ENCODE results near the gene FPGS. TPM values are rescaled to one million over a fixed set of nuclear protein-coding genes. Genes with fewer than 3 reads are reported as not detected.
A peak's percentile ranks its signal among the peaks of the same experiment; 100 is the strongest.
"Not testable (repeated sequence)": the region's sequence is repeated elsewhere in the genome, so short reads cannot be mapped to it uniquely, and the experiment has no call there.

Gene FPGS, protein sequence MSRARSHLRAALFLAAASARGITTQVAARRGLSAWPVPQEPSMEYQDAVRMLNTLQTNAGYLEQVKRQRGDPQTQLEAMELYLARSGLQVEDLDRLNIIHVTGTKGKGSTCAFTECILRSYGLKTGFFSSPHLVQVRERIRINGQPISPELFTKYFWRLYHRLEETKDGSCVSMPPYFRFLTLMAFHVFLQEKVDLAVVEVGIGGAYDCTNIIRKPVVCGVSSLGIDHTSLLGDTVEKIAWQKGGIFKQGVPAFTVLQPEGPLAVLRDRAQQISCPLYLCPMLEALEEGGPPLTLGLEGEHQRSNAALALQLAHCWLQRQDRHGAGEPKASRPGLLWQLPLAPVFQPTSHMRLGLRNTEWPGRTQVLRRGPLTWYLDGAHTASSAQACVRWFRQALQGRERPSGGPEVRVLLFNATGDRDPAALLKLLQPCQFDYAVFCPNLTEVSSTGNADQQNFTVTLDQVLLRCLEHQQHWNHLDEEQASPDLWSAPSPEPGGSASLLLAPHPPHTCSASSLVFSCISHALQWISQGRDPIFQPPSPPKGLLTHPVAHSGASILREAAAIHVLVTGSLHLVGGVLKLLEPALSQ
- polyA plus RNA-seq (ENCODE audit: insufficient read length in 4 of 4) = 10 to 100 TPM; 36.3 to 50.7 (median 40.0) TPM

DNA sequence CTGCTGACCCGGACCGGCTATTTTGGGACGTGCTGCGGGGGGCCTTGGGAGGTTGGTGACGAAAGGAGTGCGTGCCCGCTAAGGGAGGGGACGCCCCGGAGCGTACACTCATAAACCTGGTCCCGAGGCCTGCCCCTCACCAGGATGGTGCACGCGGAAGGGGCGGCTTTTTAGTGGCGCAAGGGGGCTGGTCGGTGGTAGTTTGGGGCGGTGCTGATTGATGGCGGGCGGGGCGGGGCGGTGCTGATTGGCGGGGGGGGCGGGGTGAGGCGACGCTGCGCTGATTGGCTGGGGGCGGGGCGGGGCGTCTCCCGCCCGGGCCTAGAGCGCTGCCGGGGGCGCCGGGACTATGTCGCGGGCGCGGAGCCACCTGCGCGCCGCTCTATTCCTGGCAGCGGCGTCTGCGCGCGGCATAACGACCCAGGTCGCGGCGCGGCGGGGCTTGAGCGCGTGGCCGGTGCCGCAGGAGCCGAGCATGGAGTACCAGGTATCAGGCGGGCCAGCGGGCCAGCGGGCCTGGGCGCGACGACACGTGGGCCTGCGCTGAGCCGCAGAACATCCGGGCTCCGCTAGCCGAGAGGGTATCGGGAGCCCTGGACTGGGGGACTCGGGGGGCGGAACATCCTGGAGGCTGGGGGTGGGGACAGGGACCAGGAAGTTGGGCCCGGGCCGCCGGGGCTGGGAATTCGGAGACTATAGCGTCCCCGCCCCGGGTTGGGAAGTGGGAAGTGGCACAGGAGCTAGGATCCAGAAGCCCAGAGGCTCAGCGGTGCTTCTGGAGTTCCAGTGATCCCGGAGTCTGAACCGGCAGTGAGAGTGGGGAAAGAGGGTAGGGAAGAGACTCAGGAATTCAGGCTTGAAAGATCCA is at the start of gene FPGS:
FPGS (plus strand) TSS at position 307 of the 868 bp plus-strand sequence; CDS start at position 350, 43 bp downstream.
- peak; percentile 53 to 68 (median 64) for DNase-seq (ENCODE audit: low read depth in 4 of 4, low spot score in 3 of 4)

DNA sequence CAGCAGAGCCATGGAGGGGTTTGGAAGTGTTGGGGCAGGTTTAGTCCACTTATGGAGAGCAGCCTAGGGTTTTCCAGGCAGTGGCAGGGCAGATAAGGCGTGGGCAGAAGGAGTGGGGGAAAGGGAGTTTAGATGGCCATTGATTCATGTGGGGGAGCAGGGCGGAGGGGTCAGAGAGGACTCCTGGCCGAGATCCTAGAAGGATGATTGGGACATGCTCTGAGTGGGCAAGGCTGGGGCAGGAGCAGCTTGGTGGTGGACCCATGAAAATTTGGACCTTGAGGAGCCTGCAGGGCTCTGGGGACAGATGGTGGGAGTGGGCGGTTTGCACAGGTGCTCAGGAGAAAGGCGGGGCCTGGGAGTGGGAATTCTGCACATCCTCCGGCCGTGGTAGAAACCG is 49.5 kb upstream of the FPGS start:
- no peak for DNase-seq (ENCODE audit: low read depth in 4 of 4, low spot score in 3 of 4)

DNA sequence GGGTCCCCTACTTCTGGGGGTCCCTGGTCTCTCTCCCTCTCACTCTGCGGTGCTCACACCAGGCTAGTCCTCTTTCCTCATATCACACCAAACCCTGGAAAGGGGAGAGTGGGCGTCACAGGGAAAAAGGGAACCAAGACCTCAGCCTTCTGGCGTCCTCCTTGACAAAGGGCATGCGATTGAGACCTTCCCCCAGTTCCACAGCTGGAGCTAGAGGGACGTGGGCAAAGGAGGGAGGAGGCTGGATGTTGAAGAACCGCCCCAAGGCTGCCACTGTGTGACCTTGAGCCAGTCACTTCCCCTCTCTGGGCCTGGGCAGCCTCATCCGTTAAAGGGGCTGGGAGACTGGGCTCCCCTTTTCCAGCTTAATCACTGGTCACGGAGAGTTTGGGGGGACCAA is 49.1 kb upstream of the FPGS start:
- no peak for DNase-seq (ENCODE audit: low read depth in 4 of 4, low spot score in 3 of 4)

DNA sequence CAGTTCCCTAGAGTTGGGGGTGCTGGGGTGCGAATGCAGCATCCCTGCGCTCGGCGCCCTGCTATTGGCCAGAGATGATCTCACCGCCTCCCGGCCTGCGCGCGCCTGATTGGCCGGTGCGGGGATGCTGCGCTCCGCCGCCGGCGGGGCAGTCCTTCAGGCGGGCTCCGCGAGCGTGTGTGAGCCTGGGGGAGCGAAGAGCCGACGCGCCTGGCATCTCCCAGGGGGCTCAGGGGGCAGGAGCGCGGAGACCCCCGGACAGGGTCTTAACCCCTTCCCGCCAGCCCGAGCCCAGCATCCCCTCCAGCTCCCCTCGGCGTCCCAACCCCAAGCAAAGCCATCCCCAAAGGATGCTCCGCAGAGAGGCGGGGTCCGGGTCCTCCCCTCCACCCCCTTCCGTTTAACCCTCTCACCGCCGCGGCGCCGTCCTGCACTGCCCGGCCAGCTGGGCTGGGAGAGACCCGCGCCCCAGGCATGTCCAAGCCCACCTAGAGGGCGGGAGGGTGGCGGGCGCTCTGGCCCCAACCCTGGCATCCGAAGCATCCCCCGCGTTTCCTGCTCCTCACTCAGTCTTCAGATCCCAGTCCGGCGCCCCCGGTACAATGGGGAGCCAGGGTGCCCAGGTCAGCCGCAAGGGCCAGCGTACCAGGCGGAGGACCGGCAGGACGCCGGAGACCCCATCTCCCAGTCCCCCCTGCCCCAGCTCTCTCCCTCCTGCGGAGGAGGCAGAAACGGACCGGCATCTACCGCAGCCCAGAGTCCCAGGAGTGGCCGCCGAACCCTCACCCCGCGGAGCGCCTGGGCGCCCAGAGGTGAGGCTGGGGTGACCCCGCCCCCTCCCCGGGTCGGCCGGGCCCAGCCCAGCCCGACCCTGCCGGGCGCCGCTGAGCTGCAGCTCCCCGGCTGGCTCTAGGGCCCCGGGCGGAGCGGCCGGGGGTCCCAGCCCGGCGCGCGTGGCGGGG is 48.3 kb upstream of the FPGS start:
- DNase-seq (ENCODE audit: low read depth in 4 of 4, low spot score in 3 of 4) = no peak

DNA sequence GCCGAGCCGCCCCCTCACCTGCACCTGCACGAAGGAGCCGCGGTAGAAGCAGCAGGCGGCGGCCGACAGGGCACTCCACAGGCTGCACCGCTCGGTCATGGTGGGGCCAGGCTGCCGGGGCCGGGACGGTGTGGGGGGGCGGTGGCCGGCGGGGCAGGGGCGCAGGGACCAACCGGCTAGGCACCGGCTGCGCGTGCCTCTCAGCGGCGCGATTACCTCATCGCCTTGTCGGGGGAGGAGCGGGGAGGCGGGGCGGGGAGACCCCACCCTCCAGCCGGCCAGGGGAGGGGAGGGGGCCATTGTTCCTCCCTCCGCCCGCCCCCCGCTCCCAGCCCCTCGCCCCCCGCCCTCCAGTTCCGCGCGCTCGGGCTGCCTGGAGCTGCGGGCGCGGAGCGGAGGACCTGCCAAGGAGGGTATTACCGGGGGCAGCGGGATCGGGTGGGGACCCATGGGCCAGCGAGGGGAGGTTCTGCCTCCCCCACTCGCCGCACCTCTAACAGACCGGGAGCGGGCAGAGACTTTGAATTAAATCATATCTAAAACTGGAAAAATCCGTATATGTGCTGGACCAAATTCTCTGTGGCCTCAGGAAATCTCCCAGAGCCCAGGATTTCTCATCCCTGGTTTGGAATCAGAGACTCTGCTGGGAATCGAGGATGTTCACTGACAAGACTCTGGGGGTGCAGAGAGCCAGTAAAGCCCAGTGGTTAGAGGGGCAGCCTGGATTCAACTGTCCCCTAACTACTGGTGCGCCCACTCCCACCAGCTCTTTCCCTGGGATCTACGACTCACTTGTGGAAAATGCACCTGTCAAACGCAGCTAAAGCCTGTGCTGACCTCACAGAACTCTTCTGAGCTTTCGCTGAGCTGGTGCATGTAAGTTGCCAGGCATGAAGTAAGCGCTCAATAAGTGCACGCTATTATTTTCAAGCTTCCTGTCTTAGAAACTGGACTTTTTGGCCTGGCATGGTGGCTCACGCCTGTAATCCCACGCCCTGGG is 47.3 kb upstream of the FPGS start:
- no peak for DNase-seq (ENCODE audit: low read depth in 4 of 4, low spot score in 3 of 4)

DNA sequence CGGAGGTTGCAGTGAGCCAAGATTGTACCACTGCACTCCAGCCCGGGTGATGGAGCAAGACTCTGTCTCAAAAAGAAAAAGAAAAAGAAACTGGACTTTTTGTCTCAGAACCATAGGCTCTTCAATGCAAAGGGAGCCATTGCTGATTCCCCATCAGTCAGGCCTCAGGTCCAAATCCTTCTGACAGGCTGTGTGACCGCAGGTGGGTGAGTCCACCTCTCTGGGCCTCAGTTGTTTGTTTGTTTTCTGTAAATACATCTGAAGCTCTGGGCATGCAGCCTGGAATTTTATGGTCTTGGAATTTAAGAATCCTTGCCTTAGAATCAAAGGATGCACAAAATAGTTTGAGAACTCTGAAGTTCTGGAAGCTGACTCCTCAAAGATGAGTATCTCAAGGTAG is 46.4 kb upstream of the FPGS start:
- DNase-seq (ENCODE audit: low read depth in 4 of 4, low spot score in 3 of 4) = no peak

DNA sequence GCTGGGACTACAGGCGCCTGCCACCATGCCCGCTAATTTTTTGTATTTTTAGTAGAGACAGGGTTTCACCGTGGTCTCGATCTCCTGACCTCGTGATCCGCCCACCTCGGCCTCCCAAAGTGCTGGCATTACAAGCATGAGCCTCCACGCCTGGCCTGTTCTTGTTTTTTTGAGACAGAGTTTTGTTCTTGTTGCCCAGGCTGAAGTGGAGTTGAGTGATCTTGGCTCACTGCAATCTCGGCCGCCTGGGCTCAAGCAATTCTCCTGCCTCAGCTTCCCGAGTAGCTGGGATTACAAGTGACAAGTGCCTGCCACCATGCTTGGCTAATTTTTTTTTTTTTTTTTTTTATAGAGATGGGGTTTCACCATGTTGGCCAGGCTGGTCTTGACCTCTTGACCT is 45.9 kb upstream of the FPGS start:
- not testable (repeated sequence) for DNase-seq (ENCODE audit: low read depth in 4 of 4, low spot score in 3 of 4)

DNA sequence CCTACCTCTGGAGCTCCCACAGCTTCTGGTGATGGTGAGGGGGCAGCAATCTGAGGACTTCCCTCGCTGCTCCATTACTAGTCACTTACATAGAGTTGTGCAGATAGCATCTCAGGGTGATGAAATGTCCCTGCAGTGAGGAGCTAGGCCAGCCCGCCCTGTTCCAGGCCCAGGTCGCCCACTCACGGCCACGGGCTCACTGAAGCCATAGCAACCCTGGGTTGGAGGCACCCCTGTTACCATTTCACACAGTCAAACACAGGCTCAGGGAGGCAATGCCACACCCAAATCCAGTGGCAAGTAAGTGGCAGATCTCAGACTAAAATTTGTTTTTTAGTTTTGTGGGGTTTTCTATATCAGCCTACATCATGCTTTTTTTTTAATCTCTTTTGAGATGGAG is 43.8 kb upstream of the FPGS start:
- DNase-seq (ENCODE audit: low read depth in 4 of 4, low spot score in 3 of 4) = no peak

DNA sequence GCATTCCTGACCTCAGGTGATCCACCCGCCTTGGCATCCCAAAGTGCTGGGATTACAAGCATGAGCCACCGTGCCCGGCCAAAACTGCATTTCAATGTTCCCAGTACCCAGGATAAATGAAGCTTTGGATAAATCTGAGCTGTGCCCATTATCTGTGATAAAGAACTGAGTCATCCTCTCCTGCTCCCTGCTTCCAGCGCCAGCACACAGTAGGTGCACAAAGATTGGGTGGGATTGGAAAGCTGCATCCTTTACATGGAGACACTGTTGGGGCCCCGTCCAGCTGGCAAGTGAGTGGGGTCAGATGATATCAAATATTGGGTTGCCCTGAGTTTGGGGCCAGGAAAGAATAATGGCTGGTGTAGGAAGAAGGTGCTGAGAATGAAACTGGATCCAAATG is 41.6 kb upstream of the FPGS start:
- no peak for DNase-seq (ENCODE audit: low read depth in 4 of 4, low spot score in 3 of 4)

DNA sequence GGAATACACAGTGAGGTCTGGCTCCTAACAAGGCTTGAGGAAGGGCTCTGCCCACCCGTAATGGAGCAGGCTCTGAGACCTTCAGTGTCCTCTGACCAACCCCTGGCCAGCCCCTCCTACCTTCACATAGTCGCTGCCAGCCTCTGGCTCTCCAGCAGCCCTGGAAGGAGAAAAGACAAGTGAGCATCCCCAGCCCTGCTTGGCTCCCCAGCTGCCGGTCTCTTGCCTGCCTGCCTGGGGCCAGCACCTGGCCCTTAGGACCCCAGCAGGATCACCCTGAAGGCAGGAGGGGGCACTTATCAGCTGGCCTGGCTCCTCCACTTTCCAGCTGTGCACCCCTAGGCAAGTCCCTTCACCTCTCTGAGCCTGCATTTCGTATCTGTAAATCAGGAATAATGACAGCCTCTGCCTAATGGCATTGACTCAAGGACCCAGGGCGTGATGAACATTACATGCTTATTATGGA is 41.2 kb upstream of the FPGS start:
- no peak for DNase-seq (ENCODE audit: low read depth in 4 of 4, low spot score in 3 of 4)

DNA sequence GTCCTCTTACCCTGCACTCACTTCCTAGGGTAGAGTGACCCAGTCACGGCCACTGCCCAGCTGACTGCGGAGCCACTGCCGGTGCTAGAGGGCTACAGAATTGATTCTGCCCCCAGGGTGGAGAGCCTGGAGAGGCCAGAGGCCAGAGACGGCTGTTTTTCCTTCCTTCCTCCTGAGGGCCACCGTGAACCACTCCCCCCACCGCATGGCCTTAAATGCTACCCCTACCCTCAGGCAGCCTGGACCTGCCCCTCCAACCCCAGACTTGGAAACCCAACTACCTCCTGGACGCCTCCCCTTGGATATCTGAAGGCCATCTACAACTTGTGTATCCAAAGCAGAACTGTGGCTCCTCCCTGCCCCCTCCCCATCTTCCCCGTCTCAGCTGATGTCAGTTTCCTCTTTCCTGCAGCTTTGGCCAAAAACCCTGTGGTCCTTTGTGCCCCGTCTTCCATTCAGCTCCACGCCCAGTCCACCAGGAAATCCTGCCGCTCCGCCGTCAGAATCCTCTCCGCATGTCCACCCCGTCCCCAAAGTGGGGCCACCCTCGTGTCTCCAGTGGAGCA is 40.5 kb upstream of the FPGS start:
- no peak for DNase-seq (ENCODE audit: low read depth in 4 of 4, low spot score in 3 of 4)

DNA sequence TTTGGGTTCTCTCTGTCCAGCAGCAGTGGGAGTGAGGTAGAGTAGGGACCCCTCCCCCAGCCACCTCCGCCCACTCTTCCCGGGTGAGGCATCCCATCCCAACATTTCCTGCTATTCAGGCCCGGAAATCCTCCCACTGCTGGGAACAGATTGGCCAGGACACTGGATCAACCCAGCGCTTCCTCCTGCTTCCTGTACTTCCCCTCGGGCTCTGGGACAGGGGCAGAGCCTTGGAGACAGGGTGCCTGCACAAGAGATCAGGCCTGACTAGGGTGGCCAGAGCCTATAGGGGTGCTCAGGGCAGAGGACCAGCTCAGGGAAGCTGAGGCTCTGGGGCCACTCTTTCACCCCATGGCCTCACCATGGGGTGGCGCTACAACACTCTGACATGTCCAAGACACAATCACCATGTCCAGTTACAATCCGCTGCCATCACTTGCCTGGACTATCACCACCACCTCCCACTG is 38.7 kb upstream of the FPGS start:
- no peak for DNase-seq (ENCODE audit: low read depth in 4 of 4, low spot score in 3 of 4)

DNA sequence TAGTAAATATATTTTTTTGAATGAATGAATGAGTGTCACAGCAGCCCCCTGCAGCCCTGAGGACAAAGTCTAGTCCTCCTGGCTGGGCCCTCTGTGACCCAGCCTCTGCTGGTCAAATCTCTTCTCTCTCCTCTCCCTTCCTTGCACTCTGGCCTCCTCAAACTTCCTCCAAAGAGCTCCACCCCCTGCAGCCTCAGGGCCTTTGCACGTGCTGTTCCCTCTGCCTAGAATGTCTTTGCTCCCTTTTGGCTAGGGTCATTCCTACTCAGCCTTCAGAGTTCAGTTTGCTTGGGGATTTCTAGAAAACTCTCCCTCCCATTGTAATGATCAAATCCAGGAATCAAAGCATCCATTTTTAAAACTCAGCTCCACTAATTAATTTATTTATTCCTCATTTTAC is 37.3 kb upstream of the FPGS start:
- no peak for DNase-seq (ENCODE audit: low read depth in 4 of 4, low spot score in 3 of 4)

DNA sequence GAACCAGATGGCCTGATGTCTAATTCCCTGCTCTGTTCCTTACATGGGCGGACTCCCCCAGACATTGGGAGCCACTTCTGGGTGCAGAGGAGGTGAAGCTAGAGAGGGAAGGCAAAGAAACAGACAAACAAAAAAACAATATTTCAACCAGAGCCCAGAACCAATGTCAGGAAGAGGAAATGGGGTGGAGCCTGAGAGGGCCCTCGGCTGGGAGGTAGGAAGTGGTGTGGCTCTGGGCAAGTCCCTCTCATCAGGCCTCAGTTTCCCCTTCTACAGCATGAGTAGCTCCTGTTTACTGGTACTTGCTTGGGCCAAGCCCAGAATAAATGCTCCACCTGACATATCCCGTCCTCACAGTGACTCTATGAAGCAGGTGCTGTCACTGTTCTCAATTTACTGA is 35.3 kb upstream of the FPGS start:
- no peak for DNase-seq (ENCODE audit: low read depth in 4 of 4, low spot score in 3 of 4)

DNA sequence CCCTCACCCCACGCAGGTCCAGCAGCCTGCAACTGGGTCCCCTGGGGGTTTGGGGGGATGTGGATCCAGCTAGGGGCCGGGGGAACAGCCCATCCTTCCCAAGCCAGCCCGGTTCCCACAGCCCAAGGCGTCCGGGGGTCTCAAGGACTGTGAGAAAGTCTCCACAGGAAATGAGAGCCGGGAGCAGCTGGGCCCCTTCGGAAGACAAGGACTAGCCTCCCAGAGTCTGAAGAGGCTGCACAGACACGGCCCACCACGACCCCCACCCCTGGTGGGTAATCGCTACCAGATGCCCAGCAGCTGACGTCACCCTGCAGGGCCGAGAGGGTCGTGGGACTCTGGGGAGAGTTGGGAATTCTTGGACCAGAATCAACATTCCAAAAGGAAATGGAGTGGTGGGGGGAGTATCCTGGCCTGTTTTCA is 34.8 kb upstream of the FPGS start:
- DNase-seq (ENCODE audit: low read depth in 4 of 4, low spot score in 3 of 4) = peak in 2 of 4 donors; percentile 54 to 60

DNA sequence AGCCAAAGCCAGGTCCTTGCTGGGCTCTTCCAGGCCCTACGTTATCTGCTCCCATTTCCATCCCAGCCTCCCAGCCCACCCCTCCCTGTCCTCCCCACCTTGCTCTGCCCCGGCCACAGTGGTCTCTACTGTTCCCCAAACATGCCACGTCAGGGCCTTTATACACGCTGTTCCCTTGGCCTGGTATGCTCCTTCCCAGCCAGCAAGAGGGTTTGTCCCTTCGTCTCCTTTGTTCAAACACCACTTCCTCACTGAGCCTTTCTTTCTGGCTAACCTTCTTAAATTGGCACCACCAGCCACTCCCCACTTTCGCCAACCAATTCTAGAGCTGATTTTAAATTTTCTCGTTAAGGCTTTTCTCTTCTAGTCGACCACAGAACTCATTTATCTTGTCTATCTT is 34.0 kb upstream of the FPGS start:
- no peak for DNase-seq (ENCODE audit: low read depth in 4 of 4, low spot score in 3 of 4)

DNA sequence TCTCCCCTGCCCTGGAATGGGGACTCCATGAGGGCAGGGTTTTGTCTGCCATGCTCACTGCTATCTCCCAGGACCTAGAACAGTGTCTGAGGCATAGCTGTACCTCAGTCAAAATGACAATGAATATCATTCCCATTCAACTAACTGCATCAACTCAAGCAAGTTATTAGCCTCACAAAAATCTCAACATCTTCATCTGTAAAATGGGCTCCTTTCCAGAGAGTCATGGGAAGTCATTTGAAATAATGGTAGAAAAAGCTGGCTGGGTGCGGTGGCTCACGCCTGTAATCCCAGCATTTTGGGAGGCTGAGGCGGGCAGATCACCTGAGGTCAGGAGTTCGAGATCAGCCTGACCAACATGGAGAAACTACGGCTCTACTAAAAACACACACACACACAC is 33.6 kb upstream of the FPGS start:
- DNase-seq (ENCODE audit: low read depth in 4 of 4, low spot score in 3 of 4) = no peak

DNA sequence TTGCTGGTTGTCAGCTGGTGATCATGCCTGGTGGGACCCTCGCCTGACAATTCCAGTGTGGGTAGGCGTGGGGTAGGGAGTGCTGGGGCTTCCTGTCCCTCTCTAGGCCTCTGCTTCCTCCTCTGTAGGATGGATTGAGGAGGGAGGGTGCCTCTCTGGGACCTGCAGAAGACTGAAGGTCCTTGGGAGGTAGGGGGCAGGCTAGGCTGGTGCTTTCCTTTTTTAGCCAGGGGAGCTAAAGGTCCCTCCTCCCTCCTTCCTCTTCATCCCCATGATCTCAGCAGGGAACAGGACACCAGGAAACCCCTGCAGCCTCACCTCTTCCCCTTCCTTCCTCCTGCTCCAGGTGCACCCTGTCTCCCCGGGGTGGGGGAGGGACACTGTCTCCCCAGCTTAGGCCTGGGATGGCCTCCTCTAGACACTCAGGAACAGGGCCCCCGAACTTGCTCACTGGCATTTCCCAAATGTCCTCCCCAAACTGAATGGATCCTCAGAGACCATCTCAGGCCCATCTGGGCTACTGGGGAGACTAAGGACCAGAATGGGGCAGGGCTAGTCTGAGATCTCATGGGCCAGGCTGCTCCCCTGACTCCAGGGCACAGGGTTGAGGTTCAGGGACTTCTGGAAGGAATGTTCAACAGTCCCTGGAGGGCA is 32.6 kb upstream of the FPGS start:
- DNase-seq (ENCODE audit: low read depth in 4 of 4, low spot score in 3 of 4) = no peak
